ENCODE data around the gene ETFA.

GRCh38 chr15:76169018-76169417, 142.3 kb downstream of the ETFA start:
- TF ChIP-seq POLR2A (IDR thresholded peaks at IDR 0.05) (no peak), CTCF (IDR thresholded peaks at IDR 0.05 in 8 of 11, conservative IDR thresholded peaks at IDR 0.05 in 3 of 11) (no peak)
